Measurements from ENCODE around the gene ARID5B. TPM values are rescaled to one million over a fixed set of nuclear protein-coding genes. Genes with fewer than 3 reads are reported as not detected.

Gene ARID5B
- total and polyA plus RNA-seq, 2 experiments from 2014 or later: 53.2 to 55.0 TPM

- Histone ChIP-seq H3K4me2 (no peak overlapping the region), H2AFZ (no peak overlapping the region), H3K27me3 (no peaks in the 10 kb centered on the region), H3K27ac (peak overlapping the region; percentile 22), H4K20me1 (ENCODE audit: insufficient read depth, poor library complexity, severe bottlenecking) (peaks cover 3% of the 10 kb centered on the region), H3K4me3 (no peak overlapping the region), H3K79me2 (peaks cover 66% of the 10 kb centered on the region), H3K4me1 (ENCODE audit: insufficient read depth) (peaks cover 40% of the 10 kb centered on the region), H3K36me3 (replicated peaks; ENCODE audit: insufficient read depth, low read depth) (peaks cover 6% of the 10 kb centered on the region), H3K9me2 (replicated peaks; ENCODE audit: insufficient read depth) (no peaks in the 10 kb centered on the region), H3K9me3 (ENCODE audit: low read depth) (no peaks in the 10 kb centered on the region)
- DNase-seq (ENCODE audit: low spot score): no peak
- TF ChIP-seq EZH2phosphoT487 (IDR thresholded peaks at IDR 0.05; ENCODE audit: low read depth, severe bottlenecking, unreplicated experiment) (no peak), EZH2 (IDR thresholded peaks at IDR 0.05; ENCODE audit: borderline replicate concordance) (no peak), CTCF (IDR thresholded peaks at IDR 0.05; ENCODE audit: poor library complexity) (no peak)
- WGBS (ENCODE audit: low lambda C conversion rate, missing lambda C conversion rate): 47% methylated on average over 1 of the region's 1 CpG
These were observed 160.5 kb downstream of the ARID5B start for GRCh38 chr10:62062028-62062427.

- Histone ChIP-seq H3K4me3 (no peak overlapping the region), H4K20me1 (ENCODE audit: insufficient read depth, poor library complexity, severe bottlenecking) (peaks cover 2% of the 10 kb centered on the region), H3K9me2 (replicated peaks; ENCODE audit: insufficient read depth) (no peaks in the 10 kb centered on the region), H2AFZ (no peak overlapping the region), H3K9me3 (ENCODE audit: low read depth) (no peaks in the 10 kb centered on the region), H3K79me2 (peaks cover 63% of the 10 kb centered on the region), H3K27ac (peak overlapping the region; percentile 72), H3K36me3 (replicated peaks; ENCODE audit: insufficient read depth, low read depth) (peaks cover 6% of the 10 kb centered on the region), H3K4me1 (ENCODE audit: insufficient read depth) (peaks cover 31% of the 10 kb centered on the region), H3K4me2 (no peak overlapping the region), H3K27me3 (no peaks in the 10 kb centered on the region)
- no peak for TF ChIP-seq CTCF (IDR thresholded peaks at IDR 0.05; ENCODE audit: poor library complexity)
- TF ChIP-seq EZH2phosphoT487 (IDR thresholded peaks at IDR 0.05; ENCODE audit: low read depth, severe bottlenecking, unreplicated experiment): no peak
- TF ChIP-seq EZH2 (IDR thresholded peaks at IDR 0.05; ENCODE audit: borderline replicate concordance): no peak
- no peak for DNase-seq (ENCODE audit: low spot score)
- WGBS (ENCODE audit: low lambda C conversion rate, missing lambda C conversion rate): 91% methylated on average over 4 of the region's 4 CpGs
These were observed 161.4 kb downstream of the ARID5B start for GRCh38 chr10:62062752-62063512.

- TF ChIP-seq EZH2phosphoT487 (IDR thresholded peaks at IDR 0.05; ENCODE audit: low read depth, severe bottlenecking, unreplicated experiment) (no peak), EZH2 (IDR thresholded peaks at IDR 0.05; ENCODE audit: borderline replicate concordance) (no peak), CTCF (IDR thresholded peaks at IDR 0.05; ENCODE audit: poor library complexity) (no peak)
- H2AFZ ChIP-seq: no peak overlapping the region
- no peak overlapping the region for H3K4me2 ChIP-seq
- H3K36me3 ChIP-seq (replicated peaks; ENCODE audit: insufficient read depth, low read depth): peaks cover 6% of the 10 kb centered on the region
- no peak for DNase-seq (ENCODE audit: low spot score)
- H3K79me2 ChIP-seq: peaks cover 57% of the 10 kb centered on the region
- 91% methylated on average over 3 of the region's 3 CpGs for WGBS (ENCODE audit: low lambda C conversion rate, missing lambda C conversion rate)
- peak overlapping the region; percentile 72 for H3K27ac ChIP-seq
- no peak overlapping the region for H3K4me3 ChIP-seq
- H3K4me1 ChIP-seq (ENCODE audit: insufficient read depth): peaks cover 21% of the 10 kb centered on the region
- H3K9me2 ChIP-seq (replicated peaks; ENCODE audit: insufficient read depth): no peaks in the 10 kb centered on the region
- no peaks in the 10 kb centered on the region for H3K27me3 ChIP-seq
- H3K9me3 ChIP-seq (ENCODE audit: low read depth): no peaks in the 10 kb centered on the region
- H4K20me1 ChIP-seq (ENCODE audit: insufficient read depth, poor library complexity, severe bottlenecking): no peaks in the 10 kb centered on the region
These were observed 162.4 kb downstream of the ARID5B start for GRCh38 chr10:62063795-62064472.
